ENCODE results near the gene AKAIN1.

- TF ChIP-seq CTCF (IDR thresholded peaks at IDR 0.05; ENCODE audit: low read length) (no peak), EZH2 (IDR thresholded peaks at IDR 0.05; ENCODE audit: borderline replicate concordance, low read length) (no peak)
Observed at GRCh38 chr18:5167831-5168230, 29.2 kb downstream of the AKAIN1 start.
